OCI-LY3 (cell line): ENCODE measurements around the gene SYT5.

ENCODE experiments used
- H2AFZ ChIP-seq: fragments of 200-600, 300-600 bp; shearing (Covaris generic); 2 replicates; pipeline ENCODE4 v1.6.0; 2014; ENCODE audit warnings: antibody characterized with exemption, low read depth, low read length
- H3K27ac ChIP-seq: fragments of 200-600, 300-600 bp; sonication (generic); 2 replicates; pipeline ENCODE4 v1.5.1; 2014; ENCODE audit warnings: mild to moderate bottlenecking, low read length, moderate library complexity, mixed read lengths
- H3K27me3 ChIP-seq: fragments of 200-600, 300-600 bp; sonication (generic); 2 replicates; pipeline ENCODE4 v1.6.1; 2014; ENCODE audit warnings: low read depth, low read length, mixed read lengths
- H3K36me3 ChIP-seq: fragments of 200-600, 300-600 bp; sonication (generic); replicated peaks from 2 replicates; pipeline ENCODE3; 2014; ENCODE audit warnings: low read depth, low read length, mixed read lengths
- H3K4me1 ChIP-seq: fragments of 300-600, 200-600 bp; sonication (generic); 2 replicates; pipeline ENCODE4 v1.6.1; 2014; ENCODE audit warnings: low read length, mixed read lengths
- H3K4me2 ChIP-seq: fragments of 200-600, 300-600 bp; sonication (generic); 2 replicates; pipeline ENCODE4 v1.6.1; 2014; ENCODE audit warnings: low read length, mixed read lengths
- H3K4me3 ChIP-seq: fragments of 300-600, 200-600 bp; sonication (generic); 2 replicates; pipeline ENCODE4 v1.5.1; 2014; ENCODE audit warnings: antibody characterized with exemption, mild to moderate bottlenecking, low read length, moderate library complexity
- H3K79me2 ChIP-seq: fragments of 300-600, 200-600 bp; shearing (Covaris generic); 2 replicates; pipeline ENCODE4 v1.6.1; 2014; ENCODE audit warnings: mild to moderate bottlenecking, low read length, mixed read lengths
- H3K9ac ChIP-seq: fragments of 300-600, 200-600 bp; shearing (Covaris generic); 2 replicates; pipeline ENCODE4 v1.6.0; 2014; ENCODE audit warnings: mild to moderate bottlenecking, low read length, moderate library complexity
- H3K9me3 ChIP-seq: fragments of 200-600, 300-600 bp; shearing (Covaris generic); 2 replicates; pipeline ENCODE4 v1.6.1; 2014; ENCODE audit warnings: low read length, mixed read lengths; ENCODE audit not compliant: insufficient read depth
- H4K20me1 ChIP-seq: fragments of 200-600, 300-600 bp; sonication (generic); 2 replicates; pipeline ENCODE4 v1.6.1; 2016; ENCODE audit warnings: low read length, mixed read lengths; ENCODE audit not compliant: insufficient read depth
- CTCF ChIP-seq: fragments of 200-600, 300-600 bp; sonication (generic); IDR thresholded peaks from 2 replicates; pipeline ENCODE4 v1.5.1; 2014; ENCODE audit warnings: antibody characterized with exemption, low read length, low read depth
- EZH2phosphoT487 ChIP-seq: fragments of 200-600 bp; shearing (Covaris generic); IDR thresholded peaks from 2 replicates; pipeline ENCODE4 v1.6.1; 2018; ENCODE audit warnings: antibody characterized with exemption, mixed run types, low read depth

SYT5 gene

GRCh38 chr19:55228015-55228391, 47.9 kb upstream of the SYT5 start:
- H3K36me3 ChIP-seq = peaks cover 77% of the 10 kb centered on the region

GRCh38 chr19:55227241-55228014, 47.3 kb upstream of the SYT5 start:
- no peaks in the 10 kb centered on the region for H3K27me3 ChIP-seq
- TF ChIP-seq CTCF (no peak), EZH2phosphoT487 (no peak)
- H3K4me2 ChIP-seq = no peak overlapping the region
- H3K9me3 ChIP-seq = no peaks in the 10 kb centered on the region
- no peaks in the 10 kb centered on the region for H3K4me1 ChIP-seq
- H3K79me2 ChIP-seq = peaks cover under 1% of the 10 kb centered on the region; the same call in 1 of the 2 replicates
- no peak overlapping the region for H3K4me3 ChIP-seq
- no peak overlapping the region for H3K27ac ChIP-seq
- H2AFZ ChIP-seq = no peak overlapping the region
- peaks cover 74% of the 10 kb centered on the region for H3K36me3 ChIP-seq
- H3K9ac ChIP-seq = no peak overlapping the region
- H4K20me1 ChIP-seq = 0 out of 2 replicates have a peak, but pooled peaks cover 2% of the 10 kb centered on the region

More at GRCh38 chr19:55228015-55228391, 47.9 kb upstream of the SYT5 start:
- Histone ChIP-seq H3K4me3 (no peak overlapping the region), H3K27ac (no peak overlapping the region), H4K20me1 (peaks cover 8% of the 10 kb centered on the region; the same call in 1 of the 2 replicates), H3K4me1 (no peaks in the 10 kb centered on the region), H3K4me2 (no peak overlapping the region), H3K79me2 (peaks cover 5% of the 10 kb centered on the region), H3K9me3 (no peaks in the 10 kb centered on the region), H2AFZ (no peak overlapping the region), H3K27me3 (no peaks in the 10 kb centered on the region), H3K9ac (no peak overlapping the region)
- TF ChIP-seq EZH2phosphoT487 (no peak), CTCF (no peak)

DNA sequence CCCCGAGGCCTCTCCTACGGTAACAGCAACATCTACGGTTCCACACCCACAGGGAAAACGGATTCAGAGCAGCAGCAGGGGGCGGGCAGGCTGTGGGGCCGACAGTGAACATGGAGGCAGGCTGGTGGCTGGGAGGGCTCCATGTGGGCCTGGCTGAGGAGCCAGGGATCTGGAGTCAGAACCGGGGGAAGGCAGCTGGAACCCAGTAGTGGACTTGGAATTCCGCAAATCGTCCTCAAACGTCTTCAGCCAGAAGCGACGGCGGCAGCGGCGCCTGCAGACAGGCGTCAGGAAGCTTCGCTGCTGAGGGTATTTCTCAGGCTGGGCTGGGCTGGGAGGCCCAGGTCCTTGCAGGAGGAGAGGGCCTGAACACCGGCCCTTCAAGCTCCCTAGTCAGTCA, 46.7 kb upstream of the SYT5 start:
- Histone ChIP-seq H3K4me3 (no peak overlapping the region), H3K4me1 (no peaks in the 10 kb centered on the region), H3K9ac (no peak overlapping the region), H3K4me2 (no peak overlapping the region), H3K36me3 (peaks cover 68% of the 10 kb centered on the region), H3K27me3 (no peaks in the 10 kb centered on the region), H4K20me1 (no peaks in the 10 kb centered on the region), H3K9me3 (no peaks in the 10 kb centered on the region), H3K79me2 (no peaks in the 10 kb centered on the region), H2AFZ (no peak overlapping the region), H3K27ac (no peak overlapping the region)
- no peak for TF ChIP-seq EZH2phosphoT487
- no peak for TF ChIP-seq CTCF

DNA sequence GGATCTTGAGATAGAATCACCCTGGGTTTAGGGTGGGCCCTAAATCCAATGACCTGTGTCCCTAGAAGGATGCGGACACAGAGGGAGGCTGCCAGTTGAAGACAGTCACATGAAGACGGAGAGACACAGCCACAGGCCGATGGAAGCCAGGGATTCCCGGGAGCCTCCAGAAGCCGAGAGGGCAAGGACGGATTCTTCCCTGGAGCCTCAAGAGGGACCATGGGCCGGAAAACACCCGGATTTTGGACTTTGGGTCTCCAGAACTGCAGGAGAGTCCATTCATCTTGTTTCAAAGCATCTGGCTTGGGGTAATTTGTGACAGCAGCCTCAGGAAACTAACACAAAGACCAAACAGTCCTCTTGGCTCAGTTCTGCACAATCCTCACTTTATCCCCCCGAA, 46.2 kb upstream of the SYT5 start:
- no peaks in the 10 kb centered on the region for H4K20me1 ChIP-seq
- no peaks in the 10 kb centered on the region for H3K4me1 ChIP-seq
- H2AFZ ChIP-seq = no peak overlapping the region
- H3K36me3 ChIP-seq = peaks cover 69% of the 10 kb centered on the region
- no peak overlapping the region for H3K4me3 ChIP-seq
- TF ChIP-seq CTCF (no peak), EZH2phosphoT487 (no peak)
- no peak overlapping the region for H3K9ac ChIP-seq
- no peaks in the 10 kb centered on the region for H3K79me2 ChIP-seq
- no peaks in the 10 kb centered on the region for H3K9me3 ChIP-seq
- H3K27me3 ChIP-seq = no peaks in the 10 kb centered on the region
- no peak overlapping the region for H3K4me2 ChIP-seq
- no peak overlapping the region for H3K27ac ChIP-seq
